ENCODE results near the gene TMEM217.

GRCh38 chr6:37175332-37176267 is 82.3 kb downstream of the TMEM217 start:
- TF ChIP-seq CTCF (IDR thresholded peaks at IDR 0.05) = no peak
- TF ChIP-seq POLR2A (IDR thresholded peaks at IDR 0.05) = no peak
